Thoracic aorta (tissue), 2 donors: ENCODE results near the gene CRISP2. TPM values are rescaled to one million over a fixed set of nuclear protein-coding genes. Genes with fewer than 3 reads are reported as not detected.
"Not testable (repeated sequence)": the region's sequence is repeated elsewhere in the genome, so short reads cannot be mapped to it uniquely, and the experiment has no call there.

Experiments used
- ATAC-seq: fragments of 150-250 bp; one replicate; pipeline ENCODE4 v1.8.0; 2017; ENCODE audit warnings: low read depth; ENCODE audit not compliant: insufficient number of reproducible peaks, low FRiP score
- DNase-seq: peaks from one replicate; pipeline ENCODE4 v3.0.0-alpha.2; 2020; ENCODE audit warnings: low spot score
- H3K27ac ChIP-seq, 2 donors: fragments of 200-600 bp; sonication (generic); 1 replicate in 1 of 2; 2 replicates in 1 of 2; pipeline ENCODE4 v1.5.1; 2016; ENCODE audit warnings: mild to moderate bottlenecking in 2 of 2, moderate library complexity in 2 of 2
- H3K27me3 ChIP-seq: fragments of 200-600 bp; sonication (generic); replicated peaks from 2 replicates; pipeline ENCODE4 v1.6.0; 2016; ENCODE audit warnings: mild to moderate bottlenecking; ENCODE audit not compliant: insufficient read depth
- H3K36me3 ChIP-seq: fragments of 200-600 bp; sonication (generic); one replicate; pipeline ENCODE4 v1.5.1; 2016
- H3K4me1 ChIP-seq, 2 donors: fragments of 200-600 bp; sonication (generic); 1 replicate in 1 of 2; 2 replicates in 1 of 2; pipeline versions ENCODE4 v1.5.1 to v1.6.0; 2016; ENCODE audit warnings: low read depth in 2 of 2, mild to moderate bottlenecking in 1 of 2; ENCODE audit not compliant: control insufficient read depth in 1 of 2
- H3K4me3 ChIP-seq: fragments of 200-600 bp; sonication (generic); 2 replicates; pipeline ENCODE4 v1.5.1; 2016; ENCODE audit warnings: mild to moderate bottlenecking
- H3K9me3 ChIP-seq: fragments of 200-600 bp; sonication (generic); 2 replicates; pipeline ENCODE4 v1.5.1; 2016
- CTCF ChIP-seq: fragments of 200-600 bp; sonication (generic); IDR thresholded peaks from one replicate; pipeline ENCODE4 v1.5.1; 2019; ENCODE audit warnings: antibody characterized with exemption
- total RNA-seq, 2 donors: library from RNA; depleted of rRNA; stranded (reverse); fragments of >200 nt; gene quantifications; one replicate each; pipeline versions ENCODE4 v1.1.0 to v1.2.3, GENCODE V29; 2016

CRISP2 gene
- total RNA-seq, 2 donors from 2014 or later: not detected

- DNase-seq: no peak
- H3K4me3 ChIP-seq: no peak overlapping the region
- no peak for TF ChIP-seq CTCF
- no peaks in the 10 kb centered on the region for H3K4me1 ChIP-seq
- no peaks in the 10 kb centered on the region for H3K36me3 ChIP-seq
- no peak for ATAC-seq
- H3K27ac ChIP-seq: no peak overlapping the region
- no peaks in the 10 kb centered on the region for H3K27me3 ChIP-seq
- H3K9me3 ChIP-seq: no peaks in the 10 kb centered on the region
Measured at GRCh38 chr6:49733680-49734079, 20.3 kb upstream of the CRISP2 start.

GRCh38 chr6:49732781-49733180 is 19.4 kb upstream of the CRISP2 start:
- no peaks in the 10 kb centered on the region for H3K9me3 ChIP-seq
- H3K27me3 ChIP-seq: no peaks in the 10 kb centered on the region
- H3K36me3 ChIP-seq: no peaks in the 10 kb centered on the region
- no peak overlapping the region for H3K4me3 ChIP-seq
- ATAC-seq (no peak), DNase-seq (no peak)
- no peak for TF ChIP-seq CTCF
- no peaks in the 10 kb centered on the region for H3K4me1 ChIP-seq
- no peak overlapping the region for H3K27ac ChIP-seq

- Histone ChIP-seq H3K27me3 (no peaks in the 10 kb centered on the region), H3K4me3 (no peak overlapping the region), H3K27ac (no peak overlapping the region), H3K4me1 (no peaks in the 10 kb centered on the region), H3K36me3 (no peaks in the 10 kb centered on the region), H3K9me3 (no peaks in the 10 kb centered on the region)
- ATAC-seq (no peak), DNase-seq (no peak)
- TF ChIP-seq CTCF: no peak
Measured at GRCh38 chr6:49730251-49730650, 16.9 kb upstream of the CRISP2 start.

GRCh38 chr6:49723917-49724316 is 10.6 kb upstream of the CRISP2 start:
- not testable (repeated sequence) for H3K27me3 ChIP-seq, ATAC-seq, DNase-seq, H3K36me3 ChIP-seq, H3K27ac ChIP-seq, H3K9me3 ChIP-seq, H3K4me3 ChIP-seq, H3K4me1 ChIP-seq

GRCh38 chr6:49721297-49721696 is 8.0 kb upstream of the CRISP2 start:
- H3K4me1 ChIP-seq: no peaks in the 10 kb centered on the region
- ATAC-seq: no peak
- no peaks in the 10 kb centered on the region for H3K9me3 ChIP-seq
- H3K36me3 ChIP-seq: no peaks in the 10 kb centered on the region
- no peak for TF ChIP-seq CTCF
- H3K4me3 ChIP-seq: no peak overlapping the region
- no peak for DNase-seq
- H3K27ac ChIP-seq: no peak overlapping the region
- H3K27me3 ChIP-seq: no peaks in the 10 kb centered on the region

GRCh38 chr6:49720372-49720771 is 7.0 kb upstream of the CRISP2 start:
- Histone ChIP-seq H3K27ac (no peak overlapping the region), H3K27me3 (no peaks in the 10 kb centered on the region), H3K9me3 (no peaks in the 10 kb centered on the region), H3K36me3 (no peaks in the 10 kb centered on the region), H3K4me3 (no peak overlapping the region), H3K4me1 (no peaks in the 10 kb centered on the region)
- no peak for DNase-seq
- no peak for TF ChIP-seq CTCF
- ATAC-seq: no peak
